HG02678 (cell line): ENCODE measurements around the gene ZBTB6.
A peak's percentile ranks its signal among the peaks of the same experiment; 100 is the strongest.

Source experiments
- ATAC-seq: cut with Tn5 transposase; IDR thresholded peaks from one replicate; pipeline ENCODE4 v1.9.1; 2021; ENCODE audit warnings: mild to moderate bottlenecking, moderate library complexity; ENCODE audit not compliant: unreplicated experiment

The ZBTB6 gene

GRCh38 chr9:122912964-122913673, at the start of gene ZBTB6:
Gene ZBTB6, minus strand, starts transcription at chr9:122913323. Its CDS starts 1,251 bp downstream, at chr9:122912072.
- peak; percentile 98 for ATAC-seq

GRCh38 chr9:122961139-122961538, 48.0 kb upstream of the ZBTB6 start:
- no peak for ATAC-seq

GRCh38 chr9:122955961-122956360, 42.8 kb upstream of the ZBTB6 start:
- ATAC-seq = no peak

- ATAC-seq = no peak
Observed at GRCh38 chr9:122954253-122954691, 41.1 kb upstream of the ZBTB6 start.

GRCh38 chr9:122951056-122951455, 37.9 kb upstream of the ZBTB6 start:
- no peak for ATAC-seq

GRCh38 chr9:122950263-122950662, 37.1 kb upstream of the ZBTB6 start:
- ATAC-seq = no peak

GRCh38 chr9:122949696-122950095, 36.6 kb upstream of the ZBTB6 start:
- no peak for ATAC-seq

GRCh38 chr9:122948313-122948712, 35.2 kb upstream of the ZBTB6 start:
- ATAC-seq = no peak

- ATAC-seq = no peak
Observed at GRCh38 chr9:122946461-122947005, 33.4 kb upstream of the ZBTB6 start.

GRCh38 chr9:122944960-122945888, 32.1 kb upstream of the ZBTB6 start:
- no peak for ATAC-seq

GRCh38 chr9:122941582-122942234, 28.6 kb upstream of the ZBTB6 start:
- ATAC-seq = no peak

- peak; percentile 98 for ATAC-seq
Observed at GRCh38 chr9:122940749-122941581, 27.8 kb upstream of the ZBTB6 start, which contains the start of gene RABGAP1. Gene RABGAP1, plus strand, starts transcription at chr9:122941020. Its CDS starts 16,040 bp downstream, at chr9:122957060.

- no peak for ATAC-seq
Observed at GRCh38 chr9:122940454-122940748, 27.3 kb upstream of the ZBTB6 start.

GRCh38 chr9:122939601-122940000, 26.5 kb upstream of the ZBTB6 start:
- ATAC-seq = no peak

- ATAC-seq = no peak
Observed at GRCh38 chr9:122936883-122937282, 23.8 kb upstream of the ZBTB6 start.

- no peak for ATAC-seq
Observed at GRCh38 chr9:122936464-122936863, 23.3 kb upstream of the ZBTB6 start.

GRCh38 chr9:122931226-122932121, 18.4 kb upstream of the ZBTB6 start, which contains the start of gene ZBTB26:
Gene ZBTB26, minus strand, starts transcription at chr9:122931512. Its CDS starts 11,578 bp downstream, at chr9:122919934.
- ATAC-seq = peak; percentile 98

- ATAC-seq = peak; percentile 17
Observed at GRCh38 chr9:122930541-122931225, 17.6 kb upstream of the ZBTB6 start.
